ENCODE results near the gene RBBP4.

DNA sequence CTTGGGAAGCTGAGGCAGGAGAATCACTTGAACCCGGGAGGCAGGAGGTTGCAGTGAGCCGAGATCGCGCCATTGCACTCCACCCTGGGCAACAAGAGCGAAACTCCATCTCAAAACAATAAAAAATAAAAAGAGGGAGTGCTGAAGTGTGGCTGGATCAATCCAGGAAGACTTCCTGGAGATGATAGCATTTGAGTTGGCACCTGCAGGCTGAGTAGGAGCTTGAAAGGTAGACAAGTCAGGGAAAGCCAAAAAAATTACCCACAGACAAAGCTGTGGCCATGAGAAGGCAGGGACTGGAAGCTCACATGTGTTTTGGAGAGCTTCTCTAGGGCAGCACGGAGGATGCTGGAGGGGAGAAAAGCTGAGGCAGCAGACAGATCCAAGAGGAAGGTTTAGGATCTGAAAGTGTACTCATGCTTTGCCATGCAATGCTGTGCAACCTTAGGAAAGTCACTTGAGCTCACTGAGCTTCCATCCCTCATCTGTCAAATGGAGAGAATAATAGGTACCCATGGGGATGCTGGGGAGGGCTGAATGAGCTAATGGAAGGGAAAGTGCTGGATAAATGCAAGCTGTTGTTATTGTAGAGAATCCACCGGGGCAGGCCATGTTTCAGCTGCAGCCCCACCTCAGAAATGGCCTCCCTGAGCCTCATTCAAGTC lies 77.5 kb downstream of the RBBP4 start:
- no peak for TF ChIP-seq CTCF (conservative IDR thresholded peaks at IDR 0.05; ENCODE audit: low read depth, low read length)
- no peak for TF ChIP-seq EZH2 (IDR thresholded peaks at IDR 0.05; ENCODE audit: borderline replicate concordance, low read depth, low read length, poor library complexity, severe bottlenecking)
